Measurements from ENCODE around the gene KNSTRN. TPM values are rescaled to one million over a fixed set of nuclear protein-coding genes. Genes with fewer than 3 reads are reported as not detected.

Gene KNSTRN
- total and polyA plus RNA-seq, 2 of the 13 experiments (the other 11 are each of a cell fraction or from before 2014, with no cell fraction given): 20.3 to 62.3 TPM

GRCh38 chr15:40354408-40355171, 27.9 kb upstream of the KNSTRN start (continued):
- TF ChIP-seq CTCF (CRISPR knock-in tag; IDR thresholded peaks at IDR 0.05): peak; percentile 58
- TF ChIP-seq, protein P1, sequence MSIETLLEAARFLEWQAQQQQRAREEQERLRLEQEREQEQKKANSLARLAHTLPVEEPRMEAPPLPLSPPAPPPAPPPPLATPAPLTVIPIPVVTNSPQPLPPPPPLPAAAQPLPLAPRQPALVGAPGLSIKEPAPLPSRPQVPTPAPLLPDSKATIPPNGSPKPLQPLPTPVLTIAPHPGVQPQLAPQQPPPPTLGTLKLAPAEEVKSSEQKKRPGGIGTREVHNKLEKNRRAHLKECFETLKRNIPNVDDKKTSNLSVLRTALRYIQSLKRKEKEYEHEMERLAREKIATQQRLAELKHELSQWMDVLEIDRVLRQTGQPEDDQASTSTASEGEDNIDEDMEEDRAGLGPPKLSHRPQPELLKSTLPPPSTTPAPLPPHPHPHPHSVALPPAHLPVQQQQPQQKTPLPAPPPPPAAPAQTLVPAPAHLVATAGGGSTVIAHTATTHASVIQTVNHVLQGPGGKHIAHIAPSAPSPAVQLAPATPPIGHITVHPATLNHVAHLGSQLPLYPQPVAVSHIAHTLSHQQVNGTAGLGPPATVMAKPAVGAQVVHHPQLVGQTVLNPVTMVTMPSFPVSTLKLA (IDR thresholded peaks at IDR 0.05): no peak
- TF ChIP-seq HOXA7 (CRISPR knock-in tag; IDR thresholded peaks at IDR 0.05): no peak
- no peak for TF ChIP-seq ZNF142 (CRISPR knock-in tag; IDR thresholded peaks at IDR 0.05)
- TF ChIP-seq KDM2A (CRISPR knock-in tag; IDR thresholded peaks at IDR 0.05; ENCODE audit: borderline replicate concordance, low read depth): no peak
- TF ChIP-seq, protein P2, sequence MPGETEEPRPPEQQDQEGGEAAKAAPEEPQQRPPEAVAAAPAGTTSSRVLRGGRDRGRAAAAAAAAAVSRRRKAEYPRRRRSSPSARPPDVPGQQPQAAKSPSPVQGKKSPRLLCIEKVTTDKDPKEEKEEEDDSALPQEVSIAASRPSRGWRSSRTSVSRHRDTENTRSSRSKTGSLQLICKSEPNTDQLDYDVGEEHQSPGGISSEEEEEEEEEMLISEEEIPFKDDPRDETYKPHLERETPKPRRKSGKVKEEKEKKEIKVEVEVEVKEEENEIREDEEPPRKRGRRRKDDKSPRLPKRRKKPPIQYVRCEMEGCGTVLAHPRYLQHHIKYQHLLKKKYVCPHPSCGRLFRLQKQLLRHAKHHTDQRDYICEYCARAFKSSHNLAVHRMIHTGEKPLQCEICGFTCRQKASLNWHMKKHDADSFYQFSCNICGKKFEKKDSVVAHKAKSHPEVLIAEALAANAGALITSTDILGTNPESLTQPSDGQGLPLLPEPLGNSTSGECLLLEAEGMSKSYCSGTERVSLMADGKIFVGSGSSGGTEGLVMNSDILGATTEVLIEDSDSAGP (CRISPR knock-in tag; IDR thresholded peaks at IDR 0.05; ENCODE audit: borderline replicate concordance): peak; percentile 18; the same call in 1 of the 2 replicates
- no peak for TF ChIP-seq ZNF572 (CRISPR knock-in tag; IDR thresholded peaks at IDR 0.05)
- TF ChIP-seq, protein P3, sequence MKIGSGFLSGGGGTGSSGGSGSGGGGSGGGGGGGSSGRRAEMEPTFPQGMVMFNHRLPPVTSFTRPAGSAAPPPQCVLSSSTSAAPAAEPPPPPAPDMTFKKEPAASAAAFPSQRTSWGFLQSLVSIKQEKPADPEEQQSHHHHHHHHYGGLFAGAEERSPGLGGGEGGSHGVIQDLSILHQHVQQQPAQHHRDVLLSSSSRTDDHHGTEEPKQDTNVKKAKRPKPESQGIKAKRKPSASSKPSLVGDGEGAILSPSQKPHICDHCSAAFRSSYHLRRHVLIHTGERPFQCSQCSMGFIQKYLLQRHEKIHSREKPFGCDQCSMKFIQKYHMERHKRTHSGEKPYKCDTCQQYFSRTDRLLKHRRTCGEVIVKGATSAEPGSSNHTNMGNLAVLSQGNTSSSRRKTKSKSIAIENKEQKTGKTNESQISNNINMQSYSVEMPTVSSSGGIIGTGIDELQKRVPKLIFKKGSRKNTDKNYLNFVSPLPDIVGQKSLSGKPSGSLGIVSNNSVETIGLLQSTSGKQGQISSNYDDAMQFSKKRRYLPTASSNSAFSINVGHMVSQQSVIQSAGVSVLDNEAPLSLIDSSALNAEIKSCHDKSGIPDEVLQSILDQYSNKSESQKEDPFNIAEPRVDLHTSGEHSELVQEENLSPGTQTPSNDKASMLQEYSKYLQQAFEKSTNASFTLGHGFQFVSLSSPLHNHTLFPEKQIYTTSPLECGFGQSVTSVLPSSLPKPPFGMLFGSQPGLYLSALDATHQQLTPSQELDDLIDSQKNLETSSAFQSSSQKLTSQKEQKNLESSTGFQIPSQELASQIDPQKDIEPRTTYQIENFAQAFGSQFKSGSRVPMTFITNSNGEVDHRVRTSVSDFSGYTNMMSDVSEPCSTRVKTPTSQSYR (CRISPR knock-in tag; IDR thresholded peaks at IDR 0.05; ENCODE audit: borderline replicate concordance): peak; percentile 91
- TF ChIP-seq, protein P4, sequence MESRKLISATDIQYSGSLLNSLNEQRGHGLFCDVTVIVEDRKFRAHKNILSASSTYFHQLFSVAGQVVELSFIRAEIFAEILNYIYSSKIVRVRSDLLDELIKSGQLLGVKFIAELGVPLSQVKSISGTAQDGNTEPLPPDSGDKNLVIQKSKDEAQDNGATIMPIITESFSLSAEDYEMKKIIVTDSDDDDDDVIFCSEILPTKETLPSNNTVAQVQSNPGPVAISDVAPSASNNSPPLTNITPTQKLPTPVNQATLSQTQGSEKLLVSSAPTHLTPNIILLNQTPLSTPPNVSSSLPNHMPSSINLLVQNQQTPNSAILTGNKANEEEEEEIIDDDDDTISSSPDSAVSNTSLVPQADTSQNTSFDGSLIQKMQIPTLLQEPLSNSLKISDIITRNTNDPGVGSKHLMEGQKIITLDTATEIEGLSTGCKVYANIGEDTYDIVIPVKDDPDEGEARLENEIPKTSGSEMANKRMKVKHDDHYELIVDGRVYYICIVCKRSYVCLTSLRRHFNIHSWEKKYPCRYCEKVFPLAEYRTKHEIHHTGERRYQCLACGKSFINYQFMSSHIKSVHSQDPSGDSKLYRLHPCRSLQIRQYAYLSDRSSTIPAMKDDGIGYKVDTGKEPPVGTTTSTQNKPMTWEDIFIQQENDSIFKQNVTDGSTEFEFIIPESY (CRISPR knock-in tag; IDR thresholded peaks at IDR 0.05): peak; percentile 50; the same call in 1 of the 2 replicates
- no peak for TF ChIP-seq SRY (CRISPR knock-in tag; IDR thresholded peaks at IDR 0.05)
- TF ChIP-seq KLF16 (CRISPR knock-in tag; IDR thresholded peaks at IDR 0.05): no peak
